PC-9 (cell line): ENCODE data around the gene DBNL. TPM values are rescaled to one million over a fixed set of nuclear protein-coding genes. Genes with fewer than 3 reads are reported as not detected.
"Not testable (repeated sequence)": the region's sequence is repeated elsewhere in the genome, so short reads cannot be mapped to it uniquely, and the experiment has no call there.

Source experiments
- BruUV-seq: library from RNA; stranded (reverse); fragments of 400-500 nt; replicated peaks from 2 replicates; lab custom pipeline; 2021; lab: Mats Ljungman, UMichigan
- CTCF ChIA-PET: fragments of 300-600 bp; sonication (Branson Sonifier 250); formaldehyde crosslinking; loops from one replicate; lab custom pipeline; 2022; ENCODE audit warnings: antibody characterized with exemption; lab: Charles Lee
- POLR2A ChIA-PET: fragments of 300-600 bp; sonication (Branson Sonifier 250); formaldehyde crosslinking; loops from one replicate; lab custom pipeline; 2022; ENCODE audit warnings: antibody characterized with exemption; ENCODE audit not compliant: unreplicated experiment; lab: Charles Lee
- DNase-seq, 2 experiments: peaks; one replicate each; pipeline versions ENCODE4 v3.0.0 to v3.0.0-alpha.2; 2015 to 2022; ENCODE audit warnings: mixed read lengths in 1 of 2
- H2AFZ ChIP-seq: fragments of 200-600 bp; sonication (generic); 2 replicates; pipeline ENCODE4 v1.8.1; 2017; ENCODE audit warnings: antibody characterized with exemption
- H3F3A ChIP-seq: fragments of 200-600 bp; sonication (generic); 2 replicates; pipeline ENCODE4 v1.8.1; 2017; ENCODE audit warnings: antibody characterized with exemption, mild to moderate bottlenecking, low read depth; ENCODE audit not compliant: insufficient read depth
- H3K27ac ChIP-seq: fragments of 200-600 bp; sonication (generic); 2 replicates; pipeline ENCODE4 v1.6.1; 2016; ENCODE audit warnings: mixed run types
- H3K27me3 ChIP-seq: fragments of 200-600 bp; sonication (generic); 2 replicates; pipeline ENCODE4 v1.6.1; 2016; ENCODE audit warnings: low read depth, mixed run types; ENCODE audit not compliant: insufficient read depth
- H3K36me3 ChIP-seq: fragments of 200-600 bp; sonication (generic); 2 replicates; pipeline ENCODE4 v1.6.1; 2016; ENCODE audit warnings: low read depth, mixed run types
- H3K4me1 ChIP-seq: fragments of 200-600 bp; sonication (generic); replicated peaks from 2 replicates; pipeline ENCODE4 v1.6.1; 2016; ENCODE audit warnings: mixed run types; ENCODE audit not compliant: insufficient read depth
- H3K4me2 ChIP-seq: fragments of 200-600 bp; sonication (generic); 2 replicates; pipeline ENCODE4 v1.6.1; 2017; ENCODE audit warnings: mixed run types
- H3K4me3 ChIP-seq: fragments of 200-600 bp; sonication (generic); 2 replicates; pipeline ENCODE4 v1.6.1; 2016; ENCODE audit warnings: mixed run types
- H3K79me2 ChIP-seq: fragments of 200-600 bp; sonication (generic); 2 replicates; pipeline ENCODE4 v1.6.1; 2017; ENCODE audit warnings: low read depth, mixed run types
- H3K9me2 ChIP-seq: fragments of 200-600 bp; sonication (generic); 2 replicates; pipeline ENCODE4 v1.8.1; 2017; ENCODE audit warnings: mild to moderate bottlenecking; ENCODE audit not compliant: insufficient read depth
- H3K9me3 ChIP-seq: fragments of 200-600 bp; sonication (generic); 2 replicates; pipeline ENCODE4 v1.8.1; 2016; ENCODE audit warnings: low read depth; ENCODE audit not compliant: insufficient read depth
- H4K20me1 ChIP-seq: fragments of 200-600 bp; sonication (generic); 2 replicates; pipeline ENCODE4 v1.8.1; 2017; ENCODE audit not compliant: insufficient read depth
- intact Hi-C: fragments of 100-400 bp; cut with micrococcal nuclease; formaldehyde crosslinking; loops from one replicate; pipeline ENCODE4 v1.10.0; 2022; ENCODE audit not compliant: unreplicated experiment
- total RNA-seq: library from RNA; stranded (reverse); gene quantifications from 2 replicates; pipeline ENCODE4 v1.2.3, GENCODE V29; 2021

The DBNL gene
- total RNA-seq, 1 experiment from 2014 or later, result 70.7 TPM

DNA sequence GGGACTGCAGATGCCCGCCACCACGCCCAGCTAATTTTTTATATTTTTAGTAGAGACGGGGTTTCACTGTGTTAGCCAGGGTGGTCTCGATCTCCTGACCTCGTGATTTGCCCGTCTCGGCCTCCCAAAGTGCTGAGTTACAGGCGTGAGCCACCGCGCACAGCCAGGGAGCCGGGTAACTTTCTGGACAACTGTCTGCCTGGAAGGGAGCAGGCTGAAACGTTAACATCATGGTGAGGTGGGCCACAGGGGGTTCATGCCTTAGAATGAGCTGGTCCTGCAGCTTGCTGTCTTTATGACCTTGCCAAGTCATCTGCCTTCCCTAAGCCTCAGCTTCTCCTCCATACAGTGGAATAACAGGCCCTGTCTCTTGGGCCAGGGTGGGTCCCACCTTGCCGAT is 13.2 kb upstream of the DBNL start:
- POLR2A ChIA-PET, H3K36me3 ChIP-seq, CTCF ChIA-PET, H3K27ac ChIP-seq, DNase-seq, H3K9me2 ChIP-seq, intact Hi-C loops, H3K9me3 ChIP-seq, BruUV-seq, H3K4me2 ChIP-seq, H3K4me3 ChIP-seq, H2AFZ ChIP-seq, H3K79me2 ChIP-seq, H3F3A ChIP-seq, H4K20me1 ChIP-seq, H3K27me3 ChIP-seq, H3K4me1 ChIP-seq: not testable (repeated sequence)

DNA sequence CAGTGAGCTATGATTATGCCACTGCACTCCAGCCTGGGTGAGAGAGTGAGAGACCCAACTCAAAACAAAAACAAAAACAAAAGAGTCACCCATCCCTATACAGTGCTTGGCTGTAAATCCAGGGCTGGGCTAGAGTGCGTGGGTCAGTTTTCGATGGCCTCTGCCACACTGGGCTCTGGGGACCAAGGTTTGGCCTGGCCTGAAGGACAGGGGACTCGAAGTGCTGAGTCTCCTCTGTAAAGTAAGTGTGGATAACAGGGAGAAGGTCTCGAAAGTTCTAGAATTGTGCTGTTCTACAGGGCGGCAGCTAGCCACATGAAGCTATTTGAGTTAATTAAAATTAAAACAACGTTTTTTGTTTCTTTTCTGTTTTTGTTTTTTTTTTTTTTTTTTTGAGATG is 12.5 kb upstream of the DBNL start:
- H3K4me3 ChIP-seq, H3K36me3 ChIP-seq, BruUV-seq, CTCF ChIA-PET, H3K4me1 ChIP-seq, H2AFZ ChIP-seq, intact Hi-C loops, POLR2A ChIA-PET, H3K27ac ChIP-seq, H4K20me1 ChIP-seq, H3K9me3 ChIP-seq, H3K27me3 ChIP-seq, H3K79me2 ChIP-seq, H3K4me2 ChIP-seq, H3F3A ChIP-seq, H3K9me2 ChIP-seq: not testable (repeated sequence)
- DNase-seq, result peak in 1 of 2 experiments; percentile 13

DNA sequence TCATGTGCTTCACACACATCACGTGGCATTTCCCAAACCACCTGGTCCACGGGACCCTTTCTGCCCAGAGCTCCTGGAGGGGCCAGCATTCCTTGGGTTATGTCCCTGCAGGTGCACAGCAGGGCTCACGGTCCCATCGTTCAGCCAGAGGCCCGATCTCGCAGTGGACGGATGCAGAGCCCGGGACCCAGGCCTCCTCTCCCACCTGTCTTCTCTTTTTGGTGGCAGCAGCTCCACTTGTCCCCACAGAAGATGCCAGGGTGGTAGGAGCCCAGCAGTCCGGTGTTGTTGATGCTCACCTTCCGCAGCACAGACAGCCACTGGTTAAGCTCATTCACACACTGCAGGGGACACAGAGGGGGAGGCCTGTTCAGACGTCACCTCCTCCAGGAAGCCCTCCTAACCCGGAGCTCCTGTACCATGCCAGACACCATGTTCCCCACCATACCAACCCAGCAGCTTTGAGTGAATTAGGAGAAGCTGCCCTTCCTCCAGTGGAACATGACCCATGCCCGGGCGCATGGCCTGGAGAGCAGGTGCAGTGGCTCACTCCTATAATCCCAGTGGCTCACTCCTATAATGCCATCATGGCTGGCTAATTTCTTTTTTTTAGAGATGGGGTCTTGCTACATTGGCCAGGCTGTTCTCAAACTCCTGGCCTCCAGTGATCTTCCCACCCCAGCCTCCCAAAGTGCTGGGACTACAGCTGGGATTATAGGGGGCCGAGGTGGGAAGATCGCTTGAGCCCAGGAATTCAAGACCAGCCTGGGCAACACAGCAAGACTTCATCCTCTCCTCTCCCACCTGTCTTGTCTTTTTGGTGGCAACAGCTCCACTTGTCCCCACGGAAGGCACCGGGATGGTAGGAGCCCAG is 10.3 kb upstream of the DBNL start:
- H3F3A ChIP-seq, H3K36me3 ChIP-seq, H3K79me2 ChIP-seq, H3K9me3 ChIP-seq, H2AFZ ChIP-seq, H3K4me1 ChIP-seq, POLR2A ChIA-PET, H3K4me3 ChIP-seq, BruUV-seq, H3K27me3 ChIP-seq, H3K9me2 ChIP-seq, H4K20me1 ChIP-seq, intact Hi-C loops, H3K4me2 ChIP-seq, H3K27ac ChIP-seq: not testable (repeated sequence)
- CTCF ChIA-PET, result interaction anchor here (0.7 kb wide), 1 partner anchor 89 kb away, joined by 3 read pairs; the partner anchor contains the start of gene POLD2
- peak in 1 of 2 experiments; percentile 4 for DNase-seq

DNA sequence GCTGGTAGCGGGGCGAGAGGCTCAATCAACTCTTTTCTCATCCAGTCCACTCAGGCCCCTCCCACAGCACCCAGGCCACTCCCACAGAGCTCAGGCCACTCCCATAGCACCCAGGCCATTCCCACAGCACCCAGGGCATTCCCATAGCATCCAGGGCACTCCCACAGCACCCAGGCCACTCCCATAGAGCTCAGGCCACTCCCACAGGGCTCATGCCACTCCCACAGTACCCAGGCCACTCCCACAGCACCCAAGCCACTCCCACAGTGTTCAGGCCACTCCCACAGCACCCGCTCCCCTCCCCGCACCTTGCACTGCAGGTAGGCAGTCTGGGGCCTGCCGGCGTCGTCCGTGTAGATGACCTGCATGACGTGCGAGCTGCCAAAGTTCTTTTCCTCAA is 8.1 kb upstream of the DBNL start:
- H3K27ac ChIP-seq, H3K9me2 ChIP-seq, BruUV-seq, H2AFZ ChIP-seq, H3F3A ChIP-seq, H3K36me3 ChIP-seq, H3K79me2 ChIP-seq, intact Hi-C loops, H3K4me1 ChIP-seq, H4K20me1 ChIP-seq, H3K27me3 ChIP-seq, H3K9me3 ChIP-seq, POLR2A ChIA-PET, H3K4me3 ChIP-seq, CTCF ChIA-PET: not testable (repeated sequence)
- peak overlapping the region; percentile 61 for H3K4me2 ChIP-seq
- peak; percentile 42 to 56 for DNase-seq

DNA sequence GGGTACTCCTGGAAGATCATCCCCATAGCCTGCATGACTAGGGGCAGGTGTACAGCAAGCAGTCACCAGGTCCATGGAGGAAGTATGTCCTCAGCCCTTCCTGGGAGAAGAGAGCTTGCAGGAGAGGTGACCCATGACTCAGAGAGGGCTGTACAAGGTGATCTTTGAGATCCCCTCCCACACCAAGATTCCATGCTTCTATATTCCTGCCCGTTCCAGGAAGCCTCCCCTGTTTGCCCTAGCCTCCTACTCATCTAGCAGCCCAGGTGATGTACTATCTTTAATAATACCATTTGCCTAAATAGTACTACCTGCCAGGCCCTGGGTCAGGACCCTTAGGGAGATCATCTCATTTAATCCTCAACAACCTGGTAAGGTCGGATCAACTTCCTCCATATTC is 6.6 kb upstream of the DBNL start:
- H3K9me3 ChIP-seq, intact Hi-C loops, H3K4me3 ChIP-seq, H3K36me3 ChIP-seq, H3K27ac ChIP-seq, H3K4me2 ChIP-seq, H3K79me2 ChIP-seq, POLR2A ChIA-PET, BruUV-seq, H3F3A ChIP-seq, H4K20me1 ChIP-seq, CTCF ChIA-PET, H2AFZ ChIP-seq, H3K27me3 ChIP-seq, H3K4me1 ChIP-seq, H3K9me2 ChIP-seq: not testable (repeated sequence)
- peak in 1 of 2 experiments; percentile 33 for DNase-seq

DNA sequence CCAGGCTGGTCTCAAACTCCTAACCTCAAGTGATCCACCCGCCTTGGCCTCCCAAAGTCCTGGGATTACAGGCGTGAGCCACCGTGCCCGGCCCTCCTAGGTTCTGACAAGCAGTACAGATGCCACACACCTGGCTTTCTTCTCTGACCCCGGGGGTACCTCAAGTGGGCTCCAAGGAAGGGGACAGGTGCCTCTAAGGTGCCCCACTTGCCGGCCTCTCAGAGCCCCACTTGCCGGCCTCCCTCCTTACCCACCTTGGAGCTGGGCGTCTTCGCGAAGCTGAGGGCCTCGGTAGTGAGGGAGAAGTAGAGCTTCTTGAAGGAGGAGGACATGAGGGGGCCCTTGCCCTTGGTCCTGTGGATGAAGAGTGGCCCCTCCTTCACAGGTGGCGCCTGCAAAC is 5.9 kb upstream of the DBNL start:
- H4K20me1 ChIP-seq, H3K9me3 ChIP-seq, H3K79me2 ChIP-seq, H3K36me3 ChIP-seq, BruUV-seq, H3K4me3 ChIP-seq, H3K4me2 ChIP-seq, H3K27me3 ChIP-seq, H3K4me1 ChIP-seq, DNase-seq, intact Hi-C loops, H2AFZ ChIP-seq, H3F3A ChIP-seq, H3K9me2 ChIP-seq, H3K27ac ChIP-seq: not testable (repeated sequence)
- CTCF ChIA-PET, result interaction anchor here (0.7 kb wide), 1 partner anchor 163 kb away, joined by 3 read pairs; no protein-coding TSS in a partner anchor
- POLR2A ChIA-PET, result interaction anchor here (0.5 to 0.7 kb wide), 3 partner anchors 67 to 125 kb away, joined by 3 to 11 read pairs (median 3); no protein-coding TSS in a partner anchor

DNA sequence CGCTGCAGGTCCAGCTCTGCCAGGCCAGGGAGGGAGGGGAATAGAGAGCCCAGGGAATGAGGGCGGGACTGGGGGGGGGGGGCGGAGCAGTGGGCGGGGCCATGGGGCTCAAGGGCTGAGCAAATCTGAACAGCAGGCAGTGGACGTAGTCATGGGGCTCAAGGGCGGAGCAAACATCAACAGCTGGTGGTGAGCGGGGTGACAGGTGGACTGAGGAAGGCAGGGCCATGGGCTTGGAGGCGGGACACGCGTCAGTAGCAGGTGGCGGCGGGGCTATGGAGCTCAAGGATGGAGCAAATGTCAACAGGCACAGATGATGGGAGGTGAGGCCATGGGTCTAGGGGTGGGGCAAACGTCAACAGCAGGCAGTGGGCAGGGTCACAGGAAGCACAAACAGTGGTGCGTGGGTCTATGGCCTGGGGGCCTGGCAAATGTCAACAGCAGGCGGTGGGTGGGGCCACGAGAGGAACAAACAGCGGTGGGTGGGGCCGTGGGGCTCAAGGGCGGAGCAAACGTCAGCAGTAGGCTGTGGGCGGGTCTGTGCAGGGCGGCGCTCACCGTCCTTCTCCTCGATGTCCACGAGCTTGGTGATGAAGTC is 5.4 kb upstream of the DBNL start:
- H4K20me1 ChIP-seq, intact Hi-C loops, H3K9me3 ChIP-seq, H3K9me2 ChIP-seq, H3K27me3 ChIP-seq, H3K36me3 ChIP-seq, H3K79me2 ChIP-seq, H3K4me1 ChIP-seq, BruUV-seq, H3K27ac ChIP-seq: not testable (repeated sequence)
- Histone ChIP-seq H2AFZ (peak overlapping the region; percentile 74), H3F3A (peaks cover 15% of the 10 kb centered on the region), H3K4me2 (peak overlapping the region; percentile 46), H3K4me3 (peak overlapping the region; percentile 19; the same call in 1 of the 2 replicates)
- peak; percentile 88 to 96 for DNase-seq
- ChIA-PET POLR2A (interaction anchor here (0.5 to 0.7 kb wide), 3 partner anchors 66 to 124 kb away, joined by 3 to 11 read pairs (median 3); no protein-coding TSS in a partner anchor), CTCF (interaction anchor here (0.7 kb wide), 1 partner anchor 163 kb away, joined by 3 read pairs; no protein-coding TSS in a partner anchor)
